NCI-H526 (cell line): ENCODE data around the gene MMP10.

Experiments
- DNase-seq, 2 experiments: peaks; one replicate each; lab custom pipeline; 2025; lab: John Stamatoyannopoulos, UW

The MMP10 gene

DNA sequence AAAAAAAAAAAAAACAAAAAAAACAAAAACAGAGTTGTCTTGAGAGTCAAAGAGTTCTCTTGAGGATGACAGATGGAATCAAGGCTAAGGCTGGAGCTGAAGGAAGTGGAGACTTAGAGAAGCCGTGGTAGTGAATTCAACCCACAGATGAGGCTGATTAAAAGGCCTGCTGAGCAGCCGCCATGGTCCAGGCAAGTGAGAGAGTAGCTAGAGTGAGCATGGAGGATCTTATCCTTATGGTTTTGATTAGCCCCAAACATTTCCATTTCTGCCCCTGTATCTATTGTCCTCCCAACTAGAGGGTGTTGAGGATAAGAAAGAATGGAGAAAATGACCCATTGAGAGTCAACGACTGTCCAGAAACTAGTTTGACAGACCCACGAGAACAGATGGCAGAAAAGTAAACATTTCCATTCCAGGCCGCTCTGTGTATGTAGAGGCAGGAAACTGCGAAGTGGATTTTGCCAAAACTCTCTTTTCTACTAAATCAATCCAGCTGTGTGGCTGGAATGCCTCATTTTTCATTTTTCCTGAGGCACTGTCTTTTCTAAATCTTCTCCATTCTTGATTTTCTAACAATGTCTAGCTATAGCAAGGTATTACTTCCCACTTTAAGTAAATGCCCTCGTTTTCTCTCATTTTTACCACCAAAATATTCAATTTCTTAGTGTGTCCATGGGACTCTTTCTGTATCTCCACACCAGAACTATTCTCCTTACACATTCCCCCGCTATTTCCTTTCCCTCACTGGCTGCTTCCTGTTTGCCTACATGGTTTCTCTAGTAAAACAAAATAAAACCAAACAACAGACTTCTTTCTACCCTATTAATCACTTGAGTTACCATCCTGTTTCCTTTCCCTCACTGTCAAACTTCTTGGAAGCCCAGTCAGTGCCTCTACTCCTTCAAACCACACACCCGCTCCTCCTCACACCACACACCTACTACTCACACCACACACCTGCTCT lies 50.3 kb downstream of the MMP10 start:
- DNase-seq: no peak

- DNase-seq: no peak
Measured at GRCh38 chr11:102727890-102728289, 52.5 kb downstream of the MMP10 start.

GRCh38 chr11:102724904-102725500 lies 55.4 kb downstream of the MMP10 start, which contains the start of gene MMP8:
MMP8 (minus strand) TSS chr11:102724954; CDS start chr11:102724855, 99 bp downstream.
- no peak for DNase-seq

- no peak for DNase-seq
Measured at GRCh38 chr11:102722821-102723220, 57.6 kb downstream of the MMP10 start.
